ENCODE measurements around the gene CSRP2. TPM values are rescaled to one million over a fixed set of nuclear protein-coding genes. Genes with fewer than 3 reads are reported as not detected.

The CSRP2 gene
- total and polyA plus RNA-seq, 8 donors: 6.4 to 162 (median 32.7) TPM; not detected in 1

DNA sequence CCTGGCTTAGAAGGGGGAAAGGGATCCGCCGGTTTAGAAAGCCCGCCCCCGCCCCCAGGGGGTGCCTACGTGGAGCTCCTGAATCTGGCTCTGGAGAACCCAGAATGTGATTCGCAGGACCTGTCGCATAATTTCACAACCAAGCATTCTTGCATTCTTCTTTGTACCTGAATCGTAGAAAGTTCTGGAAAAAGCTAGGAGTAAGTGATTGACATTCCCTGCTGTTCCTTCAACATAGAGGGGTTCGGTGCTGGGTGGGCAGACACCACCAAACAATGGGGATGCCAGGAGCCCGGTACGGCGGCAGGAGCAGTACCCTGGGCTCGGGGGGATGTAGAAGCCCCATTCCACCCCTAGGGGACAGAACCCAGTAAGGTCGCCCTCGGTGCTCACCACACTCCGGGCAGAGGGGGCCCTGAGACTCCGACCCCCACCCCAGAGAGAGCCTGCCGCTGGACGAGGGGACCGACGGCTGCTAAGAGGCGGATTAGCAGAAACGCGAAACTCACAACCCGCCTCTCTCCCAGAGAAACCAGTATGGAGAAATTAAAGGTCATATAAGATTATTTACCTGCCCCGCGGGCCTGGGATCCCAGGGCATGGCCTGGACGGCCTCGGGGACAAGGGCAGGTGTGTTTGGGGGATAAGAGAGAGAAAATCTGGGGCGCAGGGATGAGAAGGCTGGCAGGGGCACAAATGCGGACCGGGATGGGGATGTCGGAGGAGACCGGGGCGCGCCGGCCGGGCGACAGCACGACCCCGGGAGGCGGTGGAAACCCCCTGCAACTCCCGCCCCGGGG lies 520 bp downstream of the CSRP2 start:
- intact Hi-C loops (cut with DNase I; ENCODE audit: low total_unique reads): no loop called here
- TF ChIP-seq POLR2AphosphoS5 (IDR thresholded peaks at IDR 0.05) (no peak), EP300 (IDR thresholded peaks at IDR 0.05) (no peak), POLR2A (IDR thresholded peaks at IDR 0.05) (no peak)
- TF ChIP-seq, protein P1, sequence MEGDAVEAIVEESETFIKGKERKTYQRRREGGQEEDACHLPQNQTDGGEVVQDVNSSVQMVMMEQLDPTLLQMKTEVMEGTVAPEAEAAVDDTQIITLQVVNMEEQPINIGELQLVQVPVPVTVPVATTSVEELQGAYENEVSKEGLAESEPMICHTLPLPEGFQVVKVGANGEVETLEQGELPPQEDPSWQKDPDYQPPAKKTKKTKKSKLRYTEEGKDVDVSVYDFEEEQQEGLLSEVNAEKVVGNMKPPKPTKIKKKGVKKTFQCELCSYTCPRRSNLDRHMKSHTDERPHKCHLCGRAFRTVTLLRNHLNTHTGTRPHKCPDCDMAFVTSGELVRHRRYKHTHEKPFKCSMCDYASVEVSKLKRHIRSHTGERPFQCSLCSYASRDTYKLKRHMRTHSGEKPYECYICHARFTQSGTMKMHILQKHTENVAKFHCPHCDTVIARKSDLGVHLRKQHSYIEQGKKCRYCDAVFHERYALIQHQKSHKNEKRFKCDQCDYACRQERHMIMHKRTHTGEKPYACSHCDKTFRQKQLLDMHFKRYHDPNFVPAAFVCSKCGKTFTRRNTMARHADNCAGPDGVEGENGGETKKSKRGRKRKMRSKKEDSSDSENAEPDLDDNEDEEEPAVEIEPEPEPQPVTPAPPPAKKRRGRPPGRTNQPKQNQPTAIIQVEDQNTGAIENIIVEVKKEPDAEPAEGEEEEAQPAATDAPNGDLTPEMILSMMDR (IDR thresholded peaks at IDR 0.05): no peak
- peaks cover 0 to 9% (median 8%) of the 10 kb centered on the region in 3 donors for H3K27me3 ChIP-seq
- peak overlapping the region; percentile 80 to 90 (median 89) for H3K27ac ChIP-seq
- H3K4me1 ChIP-seq: peaks cover 9 to 39% (median 21%) of the 10 kb centered on the region in 4 donors
- H3K9me3 ChIP-seq: no peaks in the 10 kb centered on the region
- no peaks in the 10 kb centered on the region for H3K36me3 ChIP-seq
- peak overlapping the region; percentile 72 to 83 (median 80) for H3K4me3 ChIP-seq
- 1 to 2% (median 1%) methylated on average over 40 to 44 of the region's 44 CpGs for WGBS, 5 donors
- peak in 1 of 2 donors; percentile 70 for DNase-seq

DNA sequence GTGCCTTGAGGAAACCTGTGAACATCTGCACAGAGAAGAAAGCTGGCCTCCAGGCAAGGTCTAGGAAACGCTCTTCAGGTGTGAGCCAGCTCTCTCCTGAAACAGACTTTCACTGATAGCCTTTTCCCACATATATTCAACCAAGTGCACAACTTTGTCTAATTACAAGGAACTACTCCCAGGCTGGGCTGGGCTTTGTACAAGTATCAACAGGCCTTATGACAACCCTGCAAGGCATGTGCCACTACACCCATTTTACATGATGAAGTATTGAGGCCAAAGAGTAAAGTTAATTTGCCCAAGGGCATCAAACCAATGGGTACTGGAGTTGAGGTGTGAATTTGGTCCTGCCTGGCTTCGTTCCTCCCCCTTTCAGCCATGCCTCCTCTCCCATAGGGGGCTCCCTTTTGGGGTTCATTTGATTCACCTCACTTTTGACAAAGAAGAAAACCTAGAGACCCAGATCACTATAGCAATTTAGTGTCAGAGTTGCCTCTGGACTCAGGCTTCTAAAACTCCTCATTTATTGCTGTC lies 2.1 kb downstream of the CSRP2 start:
- Histone ChIP-seq H3K4me1 (peaks cover 9 to 39% (median 21%) of the 10 kb centered on the region in 4 donors), H3K27ac (peak overlapping the region in 1 of 5 donors; percentile 90), H3K4me3 (peak overlapping the region in 3 of 4 donors; percentile 80 to 83 (median 80)), H3K27me3 (peaks cover 0 to 9% (median 8%) of the 10 kb centered on the region in 3 donors), H3K9me3 (no peaks in the 10 kb centered on the region), H3K36me3 (no peaks in the 10 kb centered on the region)
- DNase-seq: no peak
- no peak for TF ChIP-seq POLR2A (IDR thresholded peaks at IDR 0.05)
- no peak for TF ChIP-seq POLR2AphosphoS5 (IDR thresholded peaks at IDR 0.05)
- TF ChIP-seq, protein P1 (IDR thresholded peaks at IDR 0.05): no peak
- no peak for TF ChIP-seq EP300 (IDR thresholded peaks at IDR 0.05)
- intact Hi-C loops (cut with DNase I; ENCODE audit: low total_unique reads): no loop called here
- WGBS, 5 donors: 71 to 100% (median 81%) methylated on average over 1 to 2 of the region's 2 CpGs

DNA sequence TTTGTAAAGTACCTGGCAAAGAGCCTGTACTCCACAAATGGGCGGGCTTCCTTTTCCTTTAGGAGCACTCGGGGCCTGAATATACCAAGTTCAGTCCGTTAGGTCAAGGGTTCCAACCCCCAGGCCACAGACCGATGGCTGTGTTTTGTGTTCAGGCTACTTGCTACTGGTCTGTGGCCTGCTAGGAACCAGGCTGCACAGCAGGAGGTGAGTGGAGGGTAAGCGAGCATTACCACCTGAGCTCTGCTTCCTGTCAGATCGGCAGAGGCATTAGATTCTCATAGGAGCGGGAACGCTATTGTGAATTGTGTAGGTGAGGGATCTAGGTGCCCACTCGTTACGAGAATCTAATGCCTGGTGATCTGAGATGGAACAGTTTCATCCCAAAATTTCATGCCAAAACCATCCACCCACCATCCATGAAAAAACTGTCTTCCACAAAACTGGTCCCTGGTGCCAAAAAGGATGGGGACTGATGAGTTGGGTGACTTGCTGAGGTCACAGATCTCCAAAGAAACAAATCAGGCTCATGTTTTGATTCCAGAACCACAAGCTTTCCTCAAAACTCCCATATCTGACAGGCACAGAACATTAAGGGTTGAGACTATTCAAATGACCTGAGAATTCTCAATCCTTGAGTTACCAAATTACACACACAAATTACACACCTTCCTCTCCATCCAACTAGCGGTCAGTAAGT lies 4.2 kb downstream of the CSRP2 start:
- no peak for DNase-seq
- H3K27me3 ChIP-seq: peaks cover 0 to 9% (median 8%) of the 10 kb centered on the region in 3 donors
- H3K36me3 ChIP-seq: no peaks in the 10 kb centered on the region
- TF ChIP-seq POLR2AphosphoS5 (IDR thresholded peaks at IDR 0.05): no peak
- TF ChIP-seq POLR2A (IDR thresholded peaks at IDR 0.05): no peak
- TF ChIP-seq, protein P1 (IDR thresholded peaks at IDR 0.05): no peak
- no peak for TF ChIP-seq EP300 (IDR thresholded peaks at IDR 0.05)
- no peak overlapping the region for H3K4me3 ChIP-seq
- peak overlapping the region in 3 of 5 donors; percentile 1 to 27 (median 11) for H3K27ac ChIP-seq
- H3K9me3 ChIP-seq: no peaks in the 10 kb centered on the region
- intact Hi-C loops (cut with DNase I; ENCODE audit: low total_unique reads): no loop called here
- peaks cover 4 to 35% (median 21%) of the 10 kb centered on the region in 4 donors for H3K4me1 ChIP-seq
- WGBS, 5 donors: 72 to 90% (median 83%) methylated on average over 11 of the region's 11 CpGs

DNA sequence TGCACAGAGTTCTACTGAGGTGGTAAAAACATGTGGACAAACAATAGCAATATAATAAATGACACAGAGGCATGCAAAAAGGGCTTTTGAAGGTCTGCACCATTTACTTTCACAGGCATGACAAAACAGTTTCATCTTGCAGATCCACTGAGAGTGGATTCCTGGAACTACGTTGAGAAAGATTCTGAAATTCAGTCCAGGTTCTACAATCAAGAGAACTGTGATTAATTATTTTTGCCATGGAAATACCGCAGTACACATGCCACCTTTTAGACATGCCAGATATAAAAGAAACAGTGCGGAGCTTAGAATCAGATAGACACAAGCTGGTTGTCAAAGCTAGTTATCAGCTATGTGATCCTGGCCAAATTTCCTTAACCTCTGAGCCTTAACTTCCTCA lies 4.8 kb downstream of the CSRP2 start:
- intact Hi-C loops (cut with DNase I; ENCODE audit: low total_unique reads): no loop called here
- peaks cover 0 to 9% (median 8%) of the 10 kb centered on the region in 3 donors for H3K27me3 ChIP-seq
- H3K4me1 ChIP-seq: peaks cover 3 to 32% (median 19%) of the 10 kb centered on the region in 4 donors
- H3K27ac ChIP-seq: peak overlapping the region in 2 of 5 donors; percentile 11 to 27
- TF ChIP-seq POLR2A (IDR thresholded peaks at IDR 0.05) (no peak), POLR2AphosphoS5 (IDR thresholded peaks at IDR 0.05) (no peak), EP300 (IDR thresholded peaks at IDR 0.05) (no peak)
- TF ChIP-seq, protein P1 (IDR thresholded peaks at IDR 0.05): no peak
- H3K36me3 ChIP-seq: no peaks in the 10 kb centered on the region
- no peak overlapping the region for H3K4me3 ChIP-seq
- WGBS, 5 donors: 51 to 67% (median 66%) methylated on average over 3 of the region's 3 CpGs
- DNase-seq: no peak
- H3K9me3 ChIP-seq: no peaks in the 10 kb centered on the region

Data from stomach (tissue), 9 donors.